GM21526 (cell line): ENCODE data around the gene GPX4.

Experiments
- ATAC-seq: cut with Tn5 transposase; IDR thresholded peaks from one replicate; pipeline ENCODE4 v1.9.1; 2021; ENCODE audit warnings: moderate library complexity; ENCODE audit not compliant: unreplicated experiment, low FRiP score

GPX4 gene

GRCh38 chr19:1102407-1103131, 1.2 kb upstream of the GPX4 start:
- ATAC-seq, result no peak

- no peak for ATAC-seq
Measured at GRCh38 chr19:1103132-1103707, 574 bp upstream of the GPX4 start.

DNA sequence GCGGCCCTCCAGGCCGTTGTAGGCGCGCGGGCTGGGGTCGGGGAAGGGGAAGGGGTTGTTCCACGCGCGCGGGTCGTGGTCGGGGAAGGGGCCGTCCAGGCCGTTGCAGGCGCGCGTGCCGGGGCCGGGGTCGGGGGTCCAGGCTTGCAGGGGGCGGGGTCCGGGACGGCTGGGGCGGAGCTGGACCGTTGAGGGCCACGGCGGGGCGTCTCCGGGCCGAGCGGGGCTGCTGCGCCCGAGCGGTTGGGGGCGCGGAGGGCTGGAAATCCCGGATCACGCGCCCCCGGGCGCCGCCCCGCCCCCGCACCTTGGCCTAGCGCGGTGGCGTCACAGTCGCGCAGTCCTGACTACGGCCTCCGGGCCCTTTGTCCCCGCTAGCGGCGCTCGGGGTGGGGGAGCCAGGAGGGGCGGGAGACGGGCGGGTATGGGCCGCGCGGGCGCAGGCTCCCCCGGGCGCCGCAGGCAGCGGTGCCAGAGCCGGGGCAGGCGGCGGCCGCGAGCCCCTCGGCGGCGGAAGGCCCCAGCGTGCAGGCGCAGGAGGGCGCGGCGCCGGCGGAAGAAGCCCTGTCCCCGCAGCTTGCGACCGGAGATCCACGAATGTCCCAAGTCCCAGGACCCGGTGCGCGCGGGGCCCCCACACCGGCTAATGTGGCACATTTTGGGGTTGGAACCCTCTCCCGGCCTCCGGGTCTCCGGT, 665 bp downstream of the GPX4 start:
- peak; percentile 24 for ATAC-seq

DNA sequence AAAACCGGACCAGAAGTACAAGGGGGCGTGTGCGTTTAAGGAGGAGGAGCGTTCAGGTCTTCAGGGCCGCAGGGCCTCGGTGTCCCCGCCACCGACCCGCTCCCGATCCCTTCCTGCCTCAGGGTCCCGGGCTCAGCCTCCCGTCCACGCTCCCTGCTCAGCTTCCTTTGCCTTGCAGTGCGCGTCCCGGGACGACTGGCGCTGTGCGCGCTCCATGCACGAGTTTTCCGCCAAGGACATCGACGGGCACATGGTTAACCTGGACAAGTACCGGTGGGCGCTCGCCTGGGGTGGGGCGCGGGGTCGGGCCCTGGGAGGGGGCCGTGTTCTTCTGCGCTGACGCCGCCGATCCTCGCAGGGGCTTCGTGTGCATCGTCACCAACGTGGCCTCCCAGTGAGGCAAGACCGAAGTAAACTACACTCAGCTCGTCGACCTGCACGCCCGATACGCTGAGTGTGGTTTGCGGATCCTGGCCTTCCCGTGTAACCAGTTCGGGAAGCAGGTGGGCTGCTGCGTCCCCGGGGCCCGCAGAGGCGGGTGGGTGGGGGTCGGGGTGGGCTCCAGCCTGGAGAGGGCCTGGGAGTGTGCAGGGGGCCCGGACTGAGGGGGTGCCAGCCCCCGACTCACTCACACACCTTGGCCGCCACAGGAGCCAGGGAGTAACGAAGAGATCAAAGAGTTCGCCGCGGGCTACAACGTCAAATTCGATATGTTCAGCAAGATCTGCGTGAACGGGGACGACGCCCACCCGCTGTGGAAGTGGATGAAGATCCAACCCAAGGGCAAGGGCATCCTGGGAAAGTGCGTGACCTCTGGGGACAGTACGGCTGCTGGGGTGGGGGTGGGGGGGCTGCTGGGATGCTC, 1.4 kb downstream of the GPX4 start:
- no peak for ATAC-seq

DNA sequence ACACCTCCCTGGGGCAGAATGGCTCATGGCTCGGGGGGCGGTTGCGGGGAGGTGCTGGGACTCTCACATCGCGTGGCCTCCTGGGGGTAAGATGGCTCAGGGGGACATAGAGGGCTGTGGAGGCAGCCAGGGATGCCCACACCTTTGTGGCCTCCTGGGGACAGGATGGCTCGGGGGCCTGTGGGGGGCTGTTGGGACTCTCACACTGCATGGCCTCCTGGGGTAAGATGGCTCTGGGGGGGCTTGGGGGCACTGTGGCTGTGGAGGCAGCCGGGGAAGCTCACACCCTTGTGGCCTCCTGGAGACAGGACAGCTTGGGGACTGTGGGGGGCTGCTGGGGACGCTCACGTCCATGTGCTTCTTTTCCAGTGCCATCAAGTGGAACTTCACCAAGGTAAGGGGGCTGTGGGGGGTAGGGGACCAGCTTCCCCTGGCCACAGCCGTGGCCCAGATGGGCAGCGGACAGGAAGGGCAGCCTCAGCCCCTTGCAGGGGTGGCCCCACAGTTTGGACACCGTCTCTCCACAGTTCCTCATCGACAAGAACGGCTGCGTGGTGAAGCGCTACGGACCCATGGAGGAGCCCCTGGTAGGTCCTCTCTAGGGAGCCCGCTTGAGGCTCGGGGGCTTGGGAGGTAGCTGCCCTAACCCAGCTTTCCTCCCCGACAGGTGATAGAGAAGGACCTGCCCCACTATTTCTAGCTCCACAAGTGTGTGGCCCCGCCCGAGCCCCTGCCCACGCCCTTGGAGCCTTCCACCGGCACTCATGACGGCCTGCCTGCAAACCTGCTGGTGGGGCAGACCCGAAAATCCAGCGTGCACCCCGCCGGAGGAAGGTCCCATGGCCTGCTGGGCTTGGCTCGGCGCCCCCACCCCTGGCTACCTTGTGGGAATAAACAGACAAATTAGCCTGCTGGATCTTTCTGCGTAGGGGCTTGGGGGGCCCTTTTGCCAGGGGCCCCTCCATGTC, 2.4 kb downstream of the GPX4 start:
- ATAC-seq, result no peak

DNA sequence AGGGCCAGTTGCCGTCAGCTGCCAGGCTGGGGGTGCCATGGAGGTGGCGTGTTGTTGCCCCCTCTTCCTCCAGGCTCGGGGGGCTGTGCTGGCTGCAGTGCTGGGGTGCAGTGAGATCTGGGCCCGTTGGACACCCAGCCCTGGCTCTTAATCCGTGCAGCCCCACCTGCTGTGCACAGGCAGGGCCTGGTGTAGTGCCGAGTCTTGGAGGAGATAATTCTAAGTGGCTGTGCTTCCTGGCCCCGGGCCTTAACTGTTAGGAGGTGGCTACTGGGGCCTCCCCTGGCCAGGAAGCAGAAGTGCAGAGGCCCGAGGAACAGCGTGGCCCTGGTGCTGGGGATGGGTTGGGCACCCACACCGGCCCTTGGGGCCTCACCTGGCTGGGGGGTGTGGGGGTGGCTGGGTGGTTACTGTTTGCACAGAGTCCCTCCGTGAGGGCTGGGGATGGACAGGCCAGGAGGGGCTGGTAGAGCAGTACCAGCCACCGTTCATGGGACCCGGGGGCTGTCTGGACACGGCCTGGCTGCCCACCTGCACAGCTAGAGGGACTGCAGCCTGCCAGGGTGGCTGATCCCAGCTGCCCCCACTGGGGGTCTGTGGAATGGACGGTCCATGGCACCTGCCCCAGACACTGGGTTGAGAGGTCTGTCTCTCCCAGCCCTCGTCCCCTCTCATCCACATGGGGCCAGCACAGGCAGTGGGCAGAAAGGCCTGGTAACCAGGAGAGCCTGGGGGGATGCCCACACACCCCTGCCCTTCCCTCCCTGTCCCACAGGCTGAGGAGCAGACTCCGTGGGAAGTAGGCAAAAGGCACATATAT, 3.3 kb downstream of the GPX4 start:
- no peak for ATAC-seq

GRCh38 chr19:1107661-1108261, 4.0 kb downstream of the GPX4 start:
- ATAC-seq, result no peak

DNA sequence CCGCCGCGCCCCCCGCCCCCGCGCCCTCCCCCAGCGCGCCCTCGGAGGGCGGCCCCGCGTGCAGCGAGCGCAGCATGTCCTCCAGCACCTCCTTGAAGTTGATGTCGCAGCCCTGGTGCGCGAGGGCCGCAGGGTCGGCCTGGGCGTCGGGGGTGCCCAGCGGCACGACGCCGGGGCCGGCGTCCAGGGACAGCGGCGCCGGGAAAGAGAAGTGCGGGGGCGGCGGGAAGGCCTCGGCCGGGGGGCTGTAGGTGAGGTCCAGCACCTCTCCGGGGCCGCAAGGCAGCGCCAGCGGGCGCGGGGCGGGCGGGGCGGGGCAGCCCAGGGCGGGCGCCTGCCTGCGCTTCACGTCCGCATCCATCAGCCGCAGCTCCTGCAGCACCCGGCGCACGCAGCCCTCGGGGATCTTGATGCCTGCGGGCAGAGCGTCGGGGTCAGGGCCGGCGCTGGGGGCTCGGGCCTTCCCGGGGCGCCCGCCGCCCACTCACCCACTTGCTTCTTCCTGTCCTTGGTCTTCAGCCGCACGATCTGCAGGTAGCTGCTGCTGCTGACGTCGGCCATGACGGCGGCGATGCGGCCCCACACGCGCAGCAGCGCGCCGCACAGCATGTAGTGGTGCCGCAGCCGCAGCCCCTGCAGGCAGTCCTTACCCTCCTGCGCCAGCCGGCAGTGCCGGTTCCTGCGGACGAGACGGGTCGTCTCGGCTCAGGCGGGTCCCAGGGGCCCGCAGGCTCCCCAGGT, 4.7 kb downstream of the GPX4 start:
- no peak for ATAC-seq

- no peak for ATAC-seq
Measured at GRCh38 chr19:1109032-1109551, 5.3 kb downstream of the GPX4 start.

- no peak for ATAC-seq
Measured at GRCh38 chr19:1109697-1110671, 6.2 kb downstream of the GPX4 start.

DNA sequence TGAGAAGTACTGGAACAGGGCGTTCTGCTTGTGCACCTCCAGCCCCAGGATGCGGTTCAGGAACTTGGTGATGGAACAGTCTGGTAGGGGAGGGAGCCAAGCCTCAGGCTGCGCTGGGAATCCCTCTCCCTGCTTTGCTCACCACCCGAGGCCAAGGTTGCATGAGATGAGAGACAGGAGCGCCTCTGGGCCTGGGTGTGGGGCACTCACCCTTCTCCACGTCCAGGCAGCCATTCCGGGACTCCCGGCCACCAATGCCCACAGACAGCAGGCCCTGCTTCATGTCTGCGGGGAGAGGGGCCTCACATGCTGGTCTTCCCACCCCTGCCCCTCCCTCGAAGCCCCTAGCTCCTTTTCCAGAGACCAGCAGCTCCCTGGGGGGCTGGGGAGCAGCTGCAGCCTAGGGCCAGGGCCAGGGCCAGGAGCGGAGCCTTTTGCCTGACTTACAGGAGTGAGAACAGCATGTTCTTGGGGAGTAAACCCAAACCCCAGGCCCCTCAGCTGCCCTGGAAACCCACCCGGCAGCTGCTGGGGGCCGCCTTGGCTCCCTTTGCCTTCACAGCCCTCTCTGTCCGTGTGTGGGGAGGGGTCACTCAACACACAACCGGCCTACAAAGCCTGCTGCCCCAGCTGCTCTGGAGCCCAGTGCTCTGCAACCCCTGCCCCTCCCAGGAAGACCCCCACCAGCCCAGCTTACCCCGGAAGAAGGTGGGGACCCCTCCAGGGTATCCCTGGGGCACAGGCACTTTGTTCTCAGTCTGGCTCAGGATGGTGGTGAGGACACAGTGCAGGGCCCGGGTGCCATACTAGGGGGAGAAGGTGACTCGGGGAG, 7.2 kb downstream of the GPX4 start:
- ATAC-seq, result no peak

- no peak for ATAC-seq
Measured at GRCh38 chr19:1111641-1112267, 8.0 kb downstream of the GPX4 start.

GRCh38 chr19:1112268-1113029, 8.7 kb downstream of the GPX4 start:
- ATAC-seq, result no peak
